Spleen (tissue), 7 donors: ENCODE data around the gene SRSF2.

Experiments used
- POLR2A ChIP-seq, 3 donors: fragments of 450-650 bp; IDR thresholded peaks; one replicate each; pipeline ENCODE4 v1.5.1; 2017; ENCODE audit warnings: antibody characterized with exemption in 3 of 3, mild to moderate bottlenecking in 1 of 3
- TF ChIP-seq, protein P1 (sequence below), 11 experiments: fragments of 200-600 bp in 7 of 11; fragments of 450-650 bp in 4 of 11; sonication (generic) in 4 of 11; IDR thresholded peaks in 8 of 11; conservative IDR thresholded peaks in 3 of 11; 1 replicate in 7 of 11; 2 replicates in 4 of 11; pipeline versions ENCODE4 v1.4.0 to v1.8.0; 2016 to 2021; ENCODE audit warnings: antibody characterized with exemption in 11 of 11, inconsistent platforms in 4 of 11, mild to moderate bottlenecking in 1 of 11
- donor health status: DM: no; HTN: no; CAD: no; lungs with moderate emphysema.
- donor health status: DM: no; HTN: no; CAD: no.
- donor health status: DM: no; HTN: no; CAD: no.

- TF ChIP-seq, protein P1, sequence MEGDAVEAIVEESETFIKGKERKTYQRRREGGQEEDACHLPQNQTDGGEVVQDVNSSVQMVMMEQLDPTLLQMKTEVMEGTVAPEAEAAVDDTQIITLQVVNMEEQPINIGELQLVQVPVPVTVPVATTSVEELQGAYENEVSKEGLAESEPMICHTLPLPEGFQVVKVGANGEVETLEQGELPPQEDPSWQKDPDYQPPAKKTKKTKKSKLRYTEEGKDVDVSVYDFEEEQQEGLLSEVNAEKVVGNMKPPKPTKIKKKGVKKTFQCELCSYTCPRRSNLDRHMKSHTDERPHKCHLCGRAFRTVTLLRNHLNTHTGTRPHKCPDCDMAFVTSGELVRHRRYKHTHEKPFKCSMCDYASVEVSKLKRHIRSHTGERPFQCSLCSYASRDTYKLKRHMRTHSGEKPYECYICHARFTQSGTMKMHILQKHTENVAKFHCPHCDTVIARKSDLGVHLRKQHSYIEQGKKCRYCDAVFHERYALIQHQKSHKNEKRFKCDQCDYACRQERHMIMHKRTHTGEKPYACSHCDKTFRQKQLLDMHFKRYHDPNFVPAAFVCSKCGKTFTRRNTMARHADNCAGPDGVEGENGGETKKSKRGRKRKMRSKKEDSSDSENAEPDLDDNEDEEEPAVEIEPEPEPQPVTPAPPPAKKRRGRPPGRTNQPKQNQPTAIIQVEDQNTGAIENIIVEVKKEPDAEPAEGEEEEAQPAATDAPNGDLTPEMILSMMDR (IDR thresholded peaks at IDR 0.05 in 8 of 11, conservative IDR thresholded peaks at IDR 0.05 in 3 of 11): no peak
- TF ChIP-seq POLR2A (IDR thresholded peaks at IDR 0.05): no peak
Observed at GRCh38 chr17:76700270-76700616, 36.9 kb downstream of the SRSF2 start.
